Astrocyte of the hippocampus (primary cell): ENCODE results near the gene SMIM24.
A peak's percentile ranks its signal among the peaks of the same experiment; 100 is the strongest.

Experiments
- DNase-seq: peaks from one replicate; pipeline ENCODE4 v3.0.0; 2011; ENCODE audit warnings: low read depth, low spot score

SMIM24 gene

DNA sequence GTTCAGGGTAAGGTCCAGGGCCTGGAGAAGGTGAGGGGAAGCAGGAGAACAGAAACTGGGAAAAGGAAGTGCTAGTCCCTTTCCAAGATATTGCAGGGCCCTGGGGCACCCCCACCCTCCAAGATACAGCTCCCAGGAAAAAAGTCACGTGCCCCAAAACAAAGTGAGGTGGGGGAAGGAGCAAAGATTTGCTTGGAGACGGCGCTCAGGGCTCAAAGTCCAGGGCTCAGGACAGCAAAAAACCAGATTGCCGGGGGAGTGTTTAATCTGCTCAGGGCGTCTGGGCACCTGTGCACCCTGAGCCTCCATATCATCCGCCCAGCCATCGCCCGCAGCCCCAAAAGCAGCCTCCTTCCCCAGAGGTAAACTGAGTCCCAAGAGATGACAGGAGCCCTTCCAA is 6.3 kb downstream of the SMIM24 start:
- no peak for DNase-seq

DNA sequence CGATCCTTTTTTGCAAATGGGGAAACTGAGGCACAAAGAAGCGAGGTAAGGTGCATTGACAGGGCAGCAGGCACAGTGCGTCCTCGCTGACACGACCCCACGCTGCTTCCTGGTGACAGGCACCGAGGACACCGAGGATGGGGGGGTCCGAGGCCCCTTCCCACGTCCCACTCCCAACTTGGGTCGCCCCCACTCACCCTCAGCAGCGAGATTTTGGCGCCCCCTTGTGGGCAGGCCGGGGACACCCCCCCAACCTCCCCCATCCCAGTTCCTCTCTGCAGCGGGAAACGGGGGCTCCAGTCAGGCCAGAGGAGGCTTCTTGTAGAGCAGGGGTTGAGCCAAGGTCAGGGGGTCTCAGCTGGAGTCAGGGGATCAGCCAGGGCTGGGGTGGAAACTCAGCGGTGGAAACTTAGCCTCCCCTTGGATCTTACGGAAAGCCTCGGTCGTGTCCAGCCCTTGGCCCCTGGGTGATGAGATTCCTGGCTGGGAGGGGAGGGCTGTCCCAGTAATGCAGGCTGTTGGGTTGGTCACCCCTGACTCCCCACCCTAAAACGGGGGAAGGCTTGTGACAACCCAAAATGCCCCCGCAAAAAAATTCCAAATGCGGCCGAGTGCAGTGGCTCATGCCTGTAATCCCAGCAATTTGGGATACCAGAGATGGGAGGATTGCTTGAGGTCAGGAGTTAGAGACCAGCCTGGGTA is 8.2 kb downstream of the SMIM24 start:
- DNase-seq: peak; percentile 55

DNA sequence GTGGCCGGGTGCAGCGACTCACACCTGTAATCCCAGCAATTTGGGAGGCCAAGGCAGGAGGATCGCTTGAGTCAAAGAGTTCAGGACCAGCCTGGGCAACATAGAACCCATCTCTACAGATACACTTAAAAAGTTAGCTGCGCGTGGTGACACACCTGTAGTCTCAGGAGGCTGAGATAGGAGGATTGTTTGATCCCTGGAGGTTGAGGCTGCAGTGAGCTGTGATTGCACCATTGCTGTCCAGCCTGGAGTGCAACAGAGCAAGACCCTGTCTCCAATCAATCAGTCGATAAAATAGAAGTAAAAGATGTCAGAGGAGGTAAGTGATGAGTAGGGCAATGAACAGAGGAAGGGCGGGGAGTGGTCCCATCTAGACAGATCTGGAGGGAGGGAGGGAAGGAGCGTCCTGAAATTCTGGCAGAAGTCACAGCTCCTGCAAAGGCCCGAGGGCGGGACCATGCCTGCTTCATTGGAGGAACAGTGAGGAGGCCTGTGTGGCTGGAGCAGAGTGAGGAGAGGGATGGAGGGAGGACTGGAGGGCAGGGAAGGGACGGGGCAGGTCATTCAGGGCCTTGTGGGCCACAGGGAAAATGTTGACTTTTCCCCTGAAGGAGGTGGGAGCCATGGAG is 9.7 kb downstream of the SMIM24 start:
- DNase-seq: no peak

DNA sequence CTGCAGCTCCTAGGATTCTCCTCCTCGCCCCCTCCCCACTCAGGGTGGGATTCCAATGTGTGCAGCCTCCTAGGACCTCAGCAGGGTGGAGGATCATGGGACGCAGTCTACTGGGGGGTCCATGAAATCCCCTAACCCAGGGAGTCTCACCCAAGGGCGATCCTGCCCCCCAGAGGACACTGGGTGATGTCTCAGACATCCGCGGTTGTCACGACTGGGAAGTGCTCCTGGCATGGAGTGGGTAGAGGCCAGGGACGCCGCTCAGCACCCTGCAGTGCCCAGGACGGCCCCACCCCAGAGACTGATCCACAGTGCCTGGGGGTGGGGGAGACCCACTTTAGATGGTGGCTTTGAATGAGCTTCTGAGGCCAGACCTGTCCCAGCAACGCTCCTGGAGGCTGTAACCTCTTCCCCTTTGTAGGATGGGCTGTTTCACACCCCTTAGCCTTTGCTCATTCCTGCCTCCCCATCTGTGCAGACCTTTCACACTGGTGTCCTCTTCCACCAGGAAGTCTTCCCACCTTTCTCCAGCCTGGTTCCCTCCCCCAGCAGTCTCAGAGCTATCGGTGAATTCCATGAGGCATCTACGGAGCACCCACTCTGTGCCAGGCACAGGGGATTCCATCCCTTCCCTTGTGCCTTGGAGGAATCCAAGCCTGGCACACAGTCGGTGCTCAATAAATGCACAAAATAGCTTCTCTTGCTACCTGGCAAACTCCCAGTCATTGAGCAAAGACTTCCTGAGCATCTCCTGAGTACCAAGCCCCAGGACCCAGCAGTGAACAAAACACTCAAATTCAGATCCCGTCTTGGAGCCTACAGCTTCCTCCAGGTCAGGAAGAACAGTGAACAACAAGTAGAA is 10.5 kb downstream of the SMIM24 start:
- no peak for DNase-seq

DNA sequence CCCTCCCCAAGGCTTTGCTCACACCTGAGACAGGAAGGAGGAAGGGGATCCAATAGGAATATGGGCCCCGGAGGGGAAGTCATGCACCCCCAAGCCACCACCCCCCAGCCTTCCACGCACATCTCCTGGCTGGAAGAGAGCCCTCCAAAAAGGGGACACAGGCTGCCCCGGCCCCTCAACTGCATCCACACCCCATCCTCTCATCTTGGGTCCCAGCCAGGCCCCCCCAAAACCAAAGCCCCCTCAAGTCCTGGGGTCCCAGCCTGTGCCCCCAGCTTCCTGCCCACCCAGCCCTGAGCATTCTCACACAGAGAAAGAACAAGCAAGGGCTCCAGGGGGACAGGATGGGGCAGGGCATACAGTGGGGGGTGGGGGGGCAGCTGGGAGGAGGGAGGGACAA is 12.1 kb downstream of the SMIM24 start:
- DNase-seq: no peak

DNA sequence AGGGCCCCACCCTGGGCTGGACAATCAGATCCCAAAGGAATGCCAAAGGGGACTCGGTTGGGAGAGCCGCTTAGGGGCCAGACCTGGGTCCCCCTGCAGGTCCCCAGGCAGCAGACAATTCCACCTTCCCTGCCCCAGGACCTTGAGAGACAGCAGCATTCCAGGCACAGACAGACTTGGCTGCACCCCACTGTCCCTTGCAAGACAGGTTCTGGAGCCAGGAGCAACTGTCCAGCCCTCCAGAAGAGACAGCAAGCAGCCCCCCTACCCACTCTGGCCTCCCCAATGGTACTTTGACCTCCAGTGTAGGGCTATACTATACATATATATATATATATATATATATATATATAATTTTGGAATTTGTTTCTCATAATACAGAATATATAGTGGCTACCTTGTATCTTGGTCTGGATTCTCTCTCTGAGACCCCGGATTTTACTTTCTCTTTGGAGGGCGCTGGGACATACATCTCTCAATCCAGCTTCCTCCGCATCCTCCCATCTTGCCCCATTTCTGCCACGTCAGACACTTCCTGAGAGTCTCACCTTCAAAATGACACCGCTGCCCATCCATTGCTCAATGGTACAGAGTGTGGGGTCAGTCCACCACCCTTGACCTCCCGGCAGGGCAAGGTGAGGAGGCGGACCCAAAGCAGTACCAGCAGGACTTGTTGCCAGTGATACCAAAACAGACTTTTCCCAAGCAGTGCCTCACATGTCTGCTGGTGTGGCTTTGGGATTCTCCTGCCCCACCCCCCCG is 12.7 kb downstream of the SMIM24 start:
- no peak for DNase-seq

DNA sequence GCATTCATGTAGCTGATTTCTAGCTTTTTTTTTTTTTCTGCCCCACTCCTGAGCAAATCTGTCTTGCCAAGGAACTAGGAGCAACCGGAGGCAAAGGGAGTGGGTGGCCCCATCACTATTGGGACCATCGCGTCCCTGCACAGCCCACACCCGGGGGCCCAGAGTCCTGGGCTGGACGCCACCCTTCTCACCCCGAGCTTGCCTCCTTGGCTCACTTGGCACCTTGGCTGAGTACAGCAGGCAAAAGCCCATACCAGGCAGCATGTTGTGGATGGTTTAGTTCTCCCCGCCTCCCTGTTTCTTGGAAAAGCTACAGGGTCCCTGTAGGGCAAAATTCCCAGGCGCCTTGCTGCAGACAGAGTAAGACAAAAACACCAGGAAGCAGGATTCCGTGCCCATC is 13.7 kb downstream of the SMIM24 start:
- no peak for DNase-seq

DNA sequence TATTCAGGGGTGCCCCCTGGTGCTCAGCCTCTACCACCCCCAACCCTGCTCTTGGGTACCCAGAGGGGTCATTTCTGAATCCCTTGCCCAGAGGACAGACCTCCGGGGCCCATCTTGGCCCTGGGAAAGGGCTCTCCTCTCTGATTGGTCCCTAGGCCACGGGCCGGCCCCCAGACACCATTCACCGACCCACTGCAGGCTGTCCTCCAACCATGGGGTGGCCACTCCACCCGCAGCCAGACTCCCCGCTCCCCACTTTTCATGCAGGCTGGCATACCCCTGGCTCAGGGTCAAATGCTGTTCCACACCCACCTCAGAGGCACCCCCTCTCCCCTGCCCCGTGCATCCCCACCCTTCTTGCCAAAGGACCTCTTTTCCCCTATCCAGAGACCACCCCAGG is 14.8 kb downstream of the SMIM24 start:
- no peak for DNase-seq

DNA sequence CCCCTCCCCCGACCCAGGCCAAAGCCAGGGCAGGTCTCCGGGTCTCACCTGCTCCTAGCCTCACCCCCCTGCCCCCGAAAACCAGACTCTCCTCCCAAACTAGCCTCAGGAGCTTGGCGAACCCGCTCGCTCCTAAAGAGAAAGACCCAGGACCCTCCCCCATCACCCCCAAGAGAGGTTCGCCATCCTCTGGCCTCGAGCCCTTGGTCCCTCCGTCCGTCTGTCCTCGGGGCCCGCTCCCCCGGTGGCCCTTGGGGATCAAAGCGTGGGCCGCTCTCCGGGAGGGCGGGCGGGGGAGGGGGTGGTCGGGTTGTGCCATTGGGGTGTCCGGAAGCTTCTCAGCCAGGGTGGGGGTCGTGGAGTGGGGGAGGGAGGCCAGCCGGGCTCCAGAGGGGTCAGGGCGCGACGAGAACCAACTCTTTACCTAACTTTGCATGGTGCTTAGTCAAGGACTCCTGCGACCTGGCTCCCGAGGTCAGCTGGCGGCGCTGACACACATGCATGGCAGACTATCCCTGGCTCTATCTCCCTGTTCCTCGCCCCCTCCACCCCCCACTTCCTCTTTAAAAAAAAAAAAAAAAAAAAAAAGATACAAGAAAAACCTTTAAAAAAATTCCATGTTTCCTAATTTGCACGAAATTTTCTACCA is 15.6 kb downstream of the SMIM24 start:
- no peak for DNase-seq

DNA sequence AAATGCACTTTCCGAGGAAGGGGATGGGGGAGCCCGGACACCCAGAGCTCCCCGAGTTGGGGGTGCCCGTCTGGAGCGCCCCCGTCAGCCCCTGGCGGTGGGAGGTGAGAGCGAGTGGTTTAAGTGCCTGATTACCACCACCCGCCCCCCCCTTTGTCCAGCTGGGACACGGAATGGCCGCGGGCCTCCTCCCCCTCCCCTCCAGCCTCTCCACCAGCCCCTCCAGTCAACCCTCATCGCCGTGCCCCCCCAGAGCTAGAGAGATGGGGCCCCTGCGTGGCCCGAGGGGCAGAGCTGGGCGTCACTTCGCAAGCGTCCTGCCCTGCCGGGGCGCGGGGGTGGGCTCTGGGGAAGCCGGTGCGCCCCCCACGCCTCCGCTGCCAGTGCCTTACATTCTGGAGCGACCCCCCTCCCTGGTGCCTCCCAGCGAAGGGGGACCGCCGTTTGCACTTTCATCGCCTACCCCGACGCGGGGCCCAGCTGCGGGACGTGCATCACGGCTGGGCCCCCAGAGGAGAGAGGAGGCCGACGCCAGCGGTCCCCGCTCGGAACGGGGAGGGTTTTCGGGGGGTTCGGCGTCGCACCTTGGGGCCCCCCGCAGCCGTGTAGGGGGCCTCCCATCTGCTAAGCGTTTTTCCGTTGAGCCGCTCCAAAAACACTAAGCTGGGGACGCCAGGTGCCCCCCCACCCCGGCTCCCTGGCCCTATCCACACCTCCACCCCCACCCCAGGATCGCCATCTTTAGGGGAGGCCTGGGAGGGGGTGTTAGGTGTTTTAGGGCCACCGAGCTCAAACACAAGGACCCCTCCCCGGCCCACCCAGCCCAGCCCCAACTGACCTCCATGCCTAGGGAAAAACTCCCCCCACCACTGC is 16.4 kb downstream of the SMIM24 start:
- no peak for DNase-seq

DNA sequence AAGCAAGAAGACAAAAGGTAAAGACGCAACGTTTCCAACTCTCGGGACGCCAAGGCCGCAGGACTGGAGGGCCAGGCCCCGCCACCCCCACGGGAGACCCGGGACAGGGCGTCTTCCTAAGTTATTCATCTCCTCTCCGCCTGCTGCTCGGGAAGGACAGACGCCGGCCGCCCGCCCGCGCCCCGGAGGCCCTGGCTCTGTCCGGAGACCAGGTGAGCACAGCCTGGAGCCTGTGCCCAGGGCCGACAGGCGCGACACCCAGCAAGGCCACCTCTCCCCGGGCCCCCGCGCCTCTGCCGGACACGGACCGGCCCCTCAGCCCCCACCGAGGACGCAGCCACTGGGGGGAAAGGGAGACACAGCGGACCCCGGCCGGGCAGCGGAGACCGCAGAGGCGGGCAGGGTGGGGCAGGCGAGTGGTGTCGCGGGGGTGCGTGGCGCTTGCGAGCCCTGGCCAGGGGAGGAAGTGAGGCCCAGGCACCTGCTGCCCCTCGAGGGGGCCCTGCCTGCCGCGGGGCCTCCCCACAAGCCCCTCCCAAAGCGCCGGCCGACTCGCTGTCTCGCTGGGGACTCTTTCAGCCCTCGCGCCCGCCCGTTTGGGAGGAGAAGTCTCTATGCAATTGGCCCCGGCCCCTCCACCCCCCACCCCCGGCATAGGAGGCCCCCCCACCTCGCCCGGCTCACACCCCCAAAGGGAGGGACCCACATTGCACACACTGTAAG is 17.2 kb downstream of the SMIM24 start:
- no peak for DNase-seq

DNA sequence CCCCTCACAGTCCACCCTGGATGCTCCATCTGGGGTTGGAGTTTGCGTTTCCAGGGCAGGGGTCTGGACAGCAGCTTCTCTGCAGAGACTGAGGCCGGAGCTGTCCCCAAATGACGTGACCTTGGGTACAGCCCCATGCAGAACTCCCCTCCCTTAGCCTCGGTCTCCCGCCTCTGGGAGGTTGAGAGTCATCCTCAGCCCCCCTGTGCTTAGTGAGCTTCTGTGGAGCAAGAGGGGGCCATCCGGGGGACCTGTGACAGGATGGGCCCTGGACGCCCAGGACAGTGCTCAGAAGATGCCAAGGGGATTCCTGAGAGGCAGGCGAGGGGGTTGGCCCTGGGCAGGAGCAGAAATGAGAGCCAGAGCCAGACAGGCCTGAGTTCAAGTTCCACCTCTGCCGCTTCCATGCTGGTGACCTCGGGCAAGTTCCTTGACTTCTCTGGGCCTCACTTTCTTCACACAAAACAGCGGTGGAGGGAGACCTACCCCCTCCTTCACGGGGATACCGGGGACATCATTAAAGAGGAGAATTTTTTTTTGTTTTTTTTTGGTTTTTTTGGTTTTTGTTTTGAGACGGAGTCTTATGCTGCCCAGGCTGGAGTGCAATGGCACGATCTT is 20.3 kb downstream of the SMIM24 start:
- DNase-seq: no peak

DNA sequence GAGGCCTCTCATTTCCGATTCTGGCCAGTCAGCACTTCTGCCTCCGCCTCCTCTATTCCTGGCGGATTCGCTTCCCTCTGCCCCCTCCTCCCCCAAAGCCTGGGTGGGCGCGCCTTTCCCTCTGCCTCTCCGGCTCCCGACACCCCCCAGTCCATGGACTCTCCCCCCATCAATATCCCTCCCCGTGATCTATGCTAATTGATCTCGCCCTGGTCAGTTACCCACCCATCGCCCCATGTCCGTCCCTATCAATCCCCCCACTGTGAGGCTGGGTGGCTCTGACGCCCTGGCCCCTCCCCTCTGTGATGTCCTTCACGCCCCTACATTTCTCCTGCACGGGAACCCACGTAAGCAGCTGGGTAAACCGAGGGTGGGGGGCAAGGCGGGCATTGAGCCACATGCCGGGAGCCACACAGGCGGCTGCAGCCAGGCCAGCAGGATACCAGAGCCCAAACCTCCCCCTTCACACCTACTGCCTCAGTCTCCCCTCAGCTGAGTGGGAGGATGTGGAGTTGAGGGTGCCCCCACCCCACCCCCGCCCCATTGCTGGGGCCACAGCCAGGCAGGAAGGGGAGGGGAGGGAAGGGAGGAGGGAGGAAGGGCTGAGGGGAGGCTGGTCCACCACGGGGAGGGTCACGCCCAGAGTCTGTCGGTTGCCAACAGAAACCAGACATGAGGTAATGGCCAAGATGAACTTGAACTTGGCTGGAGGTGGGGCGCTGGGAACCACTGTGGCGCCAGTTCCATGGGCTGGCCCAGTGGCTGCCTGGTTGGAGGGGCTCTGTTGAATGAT is 21.0 kb downstream of the SMIM24 start:
- DNase-seq: peak; percentile 97

DNA sequence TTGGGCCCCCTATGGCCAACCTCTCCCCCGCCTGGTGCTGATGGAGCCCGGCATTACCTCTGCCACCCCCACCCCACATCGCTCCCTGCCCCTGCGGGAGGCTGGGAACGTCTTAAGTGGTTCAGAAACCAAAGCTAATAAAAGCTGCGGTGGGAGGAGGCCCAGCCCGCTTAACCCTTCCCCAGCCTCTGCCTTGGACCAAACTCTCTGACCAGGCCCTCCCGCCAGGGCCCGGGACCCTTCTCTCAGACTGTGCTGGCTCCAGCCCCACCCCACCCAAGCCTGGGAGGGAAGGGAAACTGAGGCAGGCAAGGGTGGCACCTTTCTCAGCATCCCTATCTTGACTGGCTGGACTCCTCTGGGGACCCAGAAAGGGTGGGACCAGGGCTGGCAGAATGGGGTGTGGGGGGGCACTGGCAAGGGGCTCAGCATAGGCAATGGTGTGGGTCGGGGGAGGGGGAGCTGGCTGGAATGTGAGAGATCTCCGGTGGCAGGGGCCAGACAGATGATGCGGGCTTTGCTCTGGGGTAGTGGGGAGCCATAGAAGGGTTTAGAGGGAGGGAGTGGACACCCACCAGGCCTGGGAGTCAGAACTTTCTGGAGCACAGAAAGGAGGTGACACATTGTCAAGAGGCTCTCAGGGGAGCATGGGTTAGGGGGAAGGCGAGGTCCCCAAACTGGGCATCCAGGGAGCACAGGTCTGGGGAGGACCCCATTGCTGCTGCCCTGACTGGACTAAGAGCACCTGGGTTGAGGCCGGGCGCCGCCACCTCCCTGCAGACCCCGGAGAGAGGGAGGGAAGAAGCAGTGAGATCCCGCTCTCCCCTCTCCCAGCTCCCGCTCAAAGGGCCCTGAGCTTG is 21.9 kb downstream of the SMIM24 start:
- peak; percentile 85 for DNase-seq

DNA sequence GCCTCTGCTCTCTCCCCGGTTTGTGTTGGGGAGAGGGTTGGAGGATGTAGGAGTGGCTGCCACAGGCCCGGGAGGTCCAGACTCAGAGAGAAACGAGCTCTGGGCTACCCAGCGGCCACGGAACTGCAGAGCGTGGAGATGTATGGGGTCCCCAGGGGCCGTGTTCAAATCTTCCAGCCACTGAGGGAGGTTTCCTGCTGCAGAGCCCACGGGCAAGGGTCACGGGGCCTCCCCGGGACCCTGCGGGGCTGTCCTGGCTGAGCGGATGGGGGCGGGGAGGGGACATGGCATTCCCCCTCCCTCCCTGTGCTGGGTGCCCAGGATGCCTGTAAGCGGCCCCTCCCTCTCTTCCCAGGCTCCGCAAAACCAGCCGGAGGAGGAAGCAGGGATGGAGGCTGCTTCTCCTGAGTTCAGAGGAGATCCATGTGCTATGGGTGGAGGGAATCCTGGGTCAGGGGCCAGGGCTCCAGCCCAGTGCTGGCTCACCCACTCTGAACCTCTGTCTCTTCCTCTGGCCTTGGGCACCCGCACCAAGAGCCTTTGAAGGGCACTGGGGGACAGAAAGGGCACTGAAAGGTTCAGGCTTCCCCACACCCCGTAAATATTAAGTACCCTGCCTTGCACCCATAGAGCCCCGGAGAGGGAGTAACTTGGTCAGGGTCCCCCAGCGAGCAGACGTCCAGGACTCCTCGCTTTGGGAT is 22.6 kb downstream of the SMIM24 start:
- DNase-seq: peak; percentile 46

DNA sequence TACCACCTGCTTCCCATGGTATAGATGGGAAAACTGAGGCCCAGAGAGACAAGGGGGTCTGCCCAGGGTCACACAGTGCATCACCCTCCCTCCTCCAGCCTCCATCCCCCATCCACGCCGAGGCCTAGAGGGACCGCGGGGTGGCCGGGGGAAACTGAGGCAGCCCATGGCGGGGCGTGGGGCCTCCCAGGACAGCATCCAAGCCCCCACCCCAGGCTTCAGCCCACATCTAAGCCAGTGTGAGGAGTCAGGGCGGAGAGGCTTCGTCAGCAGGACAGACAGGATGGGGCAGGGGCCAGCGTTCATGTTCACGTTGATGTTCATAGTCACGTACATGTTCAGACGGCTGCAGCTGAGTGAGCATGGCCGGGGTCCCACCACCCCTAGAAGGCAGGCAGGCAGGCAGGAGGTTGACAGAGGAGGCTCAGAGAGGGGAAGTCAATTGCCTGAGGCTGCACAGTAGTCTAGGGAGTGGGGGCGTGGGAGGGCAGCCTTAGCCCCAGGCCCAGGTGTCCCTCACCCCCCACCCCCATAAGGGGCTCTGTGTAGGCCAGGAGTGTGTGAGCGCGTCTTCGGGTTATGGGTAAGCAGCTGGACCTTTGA is 23.3 kb downstream of the SMIM24 start:
- DNase-seq: no peak
